DOHH2 (cell line): ENCODE results near the gene SUSD1.

Experiments used
- EZH2phosphoT487 ChIP-seq: fragments of 200-600 bp; sonication (generic); IDR thresholded peaks from 2 replicates; pipeline ENCODE4 v1.6.1; 2017; ENCODE audit warnings: borderline replicate concordance, mild to moderate bottlenecking, antibody characterized with exemption, low read length, moderate library complexity, mixed read lengths
- TF ChIP-seq, protein P1 (sequence below): fragments of 200-600 bp; sonication (generic); IDR thresholded peaks from one replicate; pipeline ENCODE4 v1.5.1; 2014; ENCODE audit warnings: antibody characterized with exemption, mild to moderate bottlenecking, low read depth, low read length; ENCODE audit not compliant: poor library complexity, severe bottlenecking

DNA sequence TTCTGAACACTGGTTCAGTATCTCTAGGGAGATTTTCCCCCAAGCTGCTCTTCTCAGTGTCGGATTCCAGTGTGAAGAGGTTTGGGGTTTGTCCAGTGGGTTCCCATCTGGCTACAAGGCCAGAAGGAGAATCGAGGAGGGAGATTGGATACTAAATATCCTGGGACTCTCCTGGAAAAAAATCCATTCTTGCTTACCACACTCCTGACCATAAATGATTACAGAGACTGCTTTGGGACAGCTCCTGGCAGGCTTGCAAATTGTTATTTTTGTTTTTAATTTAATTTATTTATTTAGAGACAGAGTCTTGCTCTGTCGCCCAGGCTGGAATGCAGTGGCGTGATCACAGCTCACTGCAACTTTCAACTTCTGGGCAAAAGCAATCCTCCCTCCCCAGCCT, 4.7 kb upstream of the SUSD1 start:
- TF ChIP-seq, protein P1, sequence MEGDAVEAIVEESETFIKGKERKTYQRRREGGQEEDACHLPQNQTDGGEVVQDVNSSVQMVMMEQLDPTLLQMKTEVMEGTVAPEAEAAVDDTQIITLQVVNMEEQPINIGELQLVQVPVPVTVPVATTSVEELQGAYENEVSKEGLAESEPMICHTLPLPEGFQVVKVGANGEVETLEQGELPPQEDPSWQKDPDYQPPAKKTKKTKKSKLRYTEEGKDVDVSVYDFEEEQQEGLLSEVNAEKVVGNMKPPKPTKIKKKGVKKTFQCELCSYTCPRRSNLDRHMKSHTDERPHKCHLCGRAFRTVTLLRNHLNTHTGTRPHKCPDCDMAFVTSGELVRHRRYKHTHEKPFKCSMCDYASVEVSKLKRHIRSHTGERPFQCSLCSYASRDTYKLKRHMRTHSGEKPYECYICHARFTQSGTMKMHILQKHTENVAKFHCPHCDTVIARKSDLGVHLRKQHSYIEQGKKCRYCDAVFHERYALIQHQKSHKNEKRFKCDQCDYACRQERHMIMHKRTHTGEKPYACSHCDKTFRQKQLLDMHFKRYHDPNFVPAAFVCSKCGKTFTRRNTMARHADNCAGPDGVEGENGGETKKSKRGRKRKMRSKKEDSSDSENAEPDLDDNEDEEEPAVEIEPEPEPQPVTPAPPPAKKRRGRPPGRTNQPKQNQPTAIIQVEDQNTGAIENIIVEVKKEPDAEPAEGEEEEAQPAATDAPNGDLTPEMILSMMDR, result no peak
- TF ChIP-seq EZH2phosphoT487, result no peak
